ENCODE measurements around the gene POLR1E.

- TF ChIP-seq EZH2 (IDR thresholded peaks at IDR 0.05; ENCODE audit: low read depth, low read length, severe bottlenecking) (no peak), JUN (IDR thresholded peaks at IDR 0.05; ENCODE audit: low read depth, low read length) (no peak), POLR2A (IDR thresholded peaks at IDR 0.05; ENCODE audit: control extremely low read depth in 1 of 2, low read depth in 2 of 2, low read length in 2 of 2) (no peak), CTCF (IDR thresholded peaks at IDR 0.05; ENCODE audit: control extremely low read depth in 1 of 3, insufficient read depth in 1 of 3, low read depth in 1 of 3, low read length in 3 of 3) (no peak), MAX (IDR thresholded peaks at IDR 0.05) (no peak), POLR2AphosphoS5 (IDR thresholded peaks at IDR 0.05; ENCODE audit: low read depth, low read length) (no peak), RFX5 (IDR thresholded peaks at IDR 0.05; ENCODE audit: borderline replicate concordance, low read depth, low read length) (no peak), CHD2 (IDR thresholded peaks at IDR 0.05; ENCODE audit: low read length) (no peak), RAD21 (IDR thresholded peaks at IDR 0.05 in 1 of 2, conservative IDR thresholded peaks at IDR 0.05 in 1 of 2; ENCODE audit: low read depth in 2 of 2, low read length in 2 of 2) (no peak), ZNF274 (IDR thresholded peaks at IDR 0.05; ENCODE audit: borderline replicate concordance, extremely low read depth, low read length) (no peak), YY1 (IDR thresholded peaks at IDR 0.05; ENCODE audit: low read depth, low read length) (no peak), RBBP5 (IDR thresholded peaks at IDR 0.05; ENCODE audit: borderline replicate concordance, low read depth, low read length) (no peak), EP300 (IDR thresholded peaks at IDR 0.05; ENCODE audit: borderline replicate concordance in 1 of 2, low read depth in 2 of 2, low read length in 2 of 2) (no peak), SP4 (IDR thresholded peaks at IDR 0.05; ENCODE audit: low read length) (no peak)
Measured at GRCh38 chr9:37551888-37552287, 66.1 kb downstream of the POLR1E start.

All from H1 (cell line).